Eye (tissue), 1 donor: Measurements from ENCODE around the gene CCDC191.

Experiments used
- DNase-seq: peaks from one replicate; pipeline ENCODE4 v3.0.0-alpha.2; 2015

Gene CCDC191, protein sequence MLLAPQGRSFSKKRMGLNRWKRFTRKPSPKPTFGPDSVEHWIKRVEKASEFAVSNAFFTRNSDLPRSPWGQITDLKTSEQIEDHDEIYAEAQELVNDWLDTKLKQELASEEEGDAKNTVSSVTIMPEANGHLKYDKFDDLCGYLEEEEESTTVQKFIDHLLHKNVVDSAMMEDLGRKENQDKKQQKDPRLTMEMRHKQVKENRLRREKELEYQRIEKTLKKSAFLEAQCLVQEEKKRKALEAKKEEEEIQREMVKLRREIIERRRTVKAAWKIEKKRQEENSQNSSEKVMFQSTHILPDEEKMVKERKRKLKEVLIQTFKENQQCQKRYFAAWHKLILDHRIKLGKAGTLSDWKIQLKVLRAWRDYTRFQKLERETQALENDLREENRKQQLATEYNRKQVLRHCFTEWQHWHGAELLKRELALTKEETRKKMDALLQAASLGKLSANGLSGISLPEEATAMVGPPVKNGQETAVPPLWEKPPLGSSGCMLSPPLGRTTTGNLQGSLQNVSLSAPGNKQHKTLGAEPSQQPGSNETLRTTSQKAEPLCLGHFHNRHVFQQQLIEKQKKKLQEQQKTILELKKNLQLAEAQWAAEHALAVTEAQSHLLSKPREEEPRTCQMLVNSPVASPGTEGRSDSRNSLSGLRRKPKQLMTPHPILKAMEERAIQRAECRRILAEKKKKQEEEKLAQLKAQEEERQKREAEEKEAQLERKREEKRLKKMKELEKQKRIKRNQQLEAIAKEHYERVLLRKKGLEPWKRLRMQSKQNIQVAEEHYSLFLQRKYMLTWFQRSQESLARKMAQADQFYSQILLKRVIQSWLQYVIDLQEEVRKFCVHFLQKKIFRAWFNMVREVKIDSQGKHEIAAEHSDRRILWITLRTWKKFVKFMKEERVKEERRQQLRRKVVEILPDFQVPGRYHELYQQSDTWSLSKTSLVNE

DNA sequence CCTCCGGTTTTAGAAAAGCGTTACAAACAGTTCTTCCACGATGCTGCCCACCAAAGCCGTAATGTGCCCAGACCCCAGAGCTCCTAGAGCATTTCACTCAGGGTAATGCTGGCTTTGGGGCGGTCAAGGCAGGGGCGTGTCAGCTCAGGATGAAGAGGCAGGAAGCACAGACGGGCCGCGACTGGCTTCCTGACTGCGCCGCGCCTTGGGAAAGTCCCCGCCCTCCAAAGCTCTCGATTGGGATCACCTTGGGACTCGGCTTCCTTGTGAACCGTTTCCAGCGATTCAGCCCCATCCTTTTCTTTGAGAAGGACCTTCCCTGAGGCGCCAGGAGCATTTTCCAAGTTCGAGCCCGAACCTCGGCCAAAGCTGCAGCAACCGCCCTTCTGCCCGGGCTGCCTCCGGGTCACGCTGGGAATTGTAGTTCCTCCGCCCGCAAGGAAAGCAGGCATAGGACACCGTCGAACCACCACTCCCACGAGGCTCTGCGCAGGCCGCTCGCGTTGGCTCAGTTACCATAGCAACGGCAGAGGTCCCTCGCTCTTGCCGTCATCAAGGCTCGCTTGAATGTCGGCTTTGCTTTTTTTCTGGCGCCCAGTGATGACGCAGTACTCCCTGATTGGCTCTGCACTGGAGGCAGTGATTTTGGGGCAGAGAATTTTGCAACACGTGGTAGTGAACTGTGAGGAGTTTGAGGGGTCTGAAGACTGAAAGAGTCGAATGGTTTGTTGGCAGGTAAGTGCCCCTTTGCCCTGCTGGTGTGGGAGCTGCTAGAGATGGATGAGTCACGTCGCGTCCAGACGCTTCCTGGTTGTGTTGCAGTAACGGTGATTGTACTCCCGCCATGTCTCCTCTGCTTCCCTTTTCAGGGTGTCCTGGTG is at the start of gene CCDC191, which contains the start of gene QTRT2:
Gene CCDC191 (minus strand): TSS at position 397 of the 881 bp plus-strand sequence. CDS start 60 bp downstream, at position 337.
Gene QTRT2 (plus strand): TSS at position 608 of the 881 bp plus-strand sequence. CDS start 8,521 bp downstream, outside the sequence.
- peak; percentile 100 for DNase-seq

GRCh38 chr3:114104414-114104813 is 48.1 kb upstream of the CCDC191 start:
- no peak for DNase-seq

DNA sequence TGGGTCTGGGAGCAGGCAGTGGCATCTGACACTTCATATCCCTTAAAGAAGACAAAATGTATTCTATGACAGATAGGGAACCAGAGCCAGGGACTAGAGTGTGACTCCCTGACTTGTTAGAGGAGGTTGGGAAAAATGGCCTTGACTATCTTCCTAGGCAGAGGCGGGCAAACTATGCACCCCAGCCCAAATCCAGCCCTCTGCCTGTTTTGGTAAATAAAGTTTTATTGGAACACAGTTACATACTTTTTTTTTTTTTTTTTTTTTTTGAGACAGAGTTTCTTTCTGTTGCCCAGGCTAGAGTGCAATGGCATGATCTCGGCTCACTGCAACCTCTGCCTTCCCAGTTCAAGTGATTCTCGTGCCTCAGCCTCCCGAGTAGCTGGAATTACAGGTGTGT is 47.5 kb upstream of the CCDC191 start:
- DNase-seq = no peak

- no peak for DNase-seq
Observed at GRCh38 chr3:114103181-114103580, 46.9 kb upstream of the CCDC191 start.

- DNase-seq = peak; percentile 84
Observed at GRCh38 chr3:114101101-114101500, 44.8 kb upstream of the CCDC191 start.

- DNase-seq = no peak
Observed at GRCh38 chr3:114095796-114096195, 39.5 kb upstream of the CCDC191 start.

DNA sequence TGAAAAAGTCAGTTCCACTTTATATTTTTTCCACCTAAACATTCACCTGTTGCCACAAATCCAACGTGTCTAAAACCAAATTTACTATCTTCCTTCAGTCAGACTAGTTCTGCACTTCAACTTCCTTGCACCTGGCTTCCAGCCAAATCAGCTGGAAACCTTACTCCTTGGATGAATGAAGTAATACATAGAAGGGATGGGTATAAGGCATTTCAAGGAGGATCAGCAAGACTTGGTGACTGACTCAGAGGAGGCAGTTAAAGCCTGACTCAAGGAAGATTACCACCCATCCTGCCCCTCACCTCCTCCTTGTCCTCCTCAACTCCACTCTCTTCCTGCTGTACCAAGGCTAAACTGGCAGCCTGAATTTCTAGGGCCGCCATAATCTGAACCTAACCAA is 37.3 kb upstream of the CCDC191 start:
- peak; percentile 44 for DNase-seq

DNA sequence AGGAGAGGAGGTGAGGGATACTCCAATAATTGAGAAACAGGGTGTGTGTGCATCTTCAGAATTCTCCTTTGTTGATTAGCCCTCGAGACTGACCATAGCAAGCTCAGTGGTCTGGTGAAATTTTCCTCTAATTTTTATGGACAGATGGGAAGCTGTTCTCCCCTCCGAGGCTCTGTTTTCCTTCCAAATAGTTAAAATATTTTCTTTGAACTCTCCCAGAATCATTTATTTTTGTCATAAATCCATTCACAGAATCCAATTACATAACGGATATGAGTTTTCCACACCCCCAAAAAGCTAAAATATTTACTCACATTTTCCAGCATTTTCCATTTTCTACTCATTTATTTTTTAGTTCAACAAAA is 36.7 kb upstream of the CCDC191 start:
- no peak for DNase-seq

DNA sequence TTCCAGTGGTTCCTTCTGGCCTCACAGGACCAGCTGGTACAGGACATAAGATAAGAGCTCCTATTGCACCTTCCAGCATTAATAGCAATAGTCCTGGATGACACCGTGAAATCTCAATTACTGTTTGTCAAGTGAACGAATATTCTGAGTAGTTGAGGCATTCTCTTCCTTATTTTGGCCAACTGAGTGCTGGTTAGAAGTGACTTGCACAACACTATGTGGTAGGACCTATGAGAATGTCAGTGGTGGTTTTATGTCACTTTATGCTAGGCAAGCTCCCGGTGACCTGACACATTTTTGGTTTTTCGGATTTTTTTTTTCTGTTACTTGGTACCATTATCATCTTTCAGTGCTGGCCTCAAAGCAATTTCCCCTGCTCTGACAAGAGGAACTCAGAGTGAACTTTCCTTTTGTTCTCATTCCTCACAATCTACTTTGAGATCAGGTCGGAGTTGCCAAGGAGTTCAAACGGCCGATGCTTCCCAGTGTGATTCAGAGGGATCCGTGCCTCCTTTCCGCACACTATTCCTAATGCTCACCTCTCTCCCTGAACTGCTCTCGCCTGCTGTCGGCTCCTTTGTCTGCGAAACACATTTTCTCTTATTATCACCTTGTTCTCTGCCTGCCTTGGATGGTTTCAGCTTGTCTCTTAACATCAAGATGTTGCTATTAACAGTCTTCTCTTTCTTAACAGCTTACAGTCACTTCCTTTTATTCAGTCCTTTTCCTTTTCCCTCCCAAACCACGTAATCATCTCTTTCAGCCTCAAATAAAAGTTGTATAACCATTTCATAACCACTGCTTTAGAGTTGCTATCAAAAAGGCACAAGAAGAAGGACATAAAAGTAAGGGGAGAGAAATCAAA is 36.1 kb upstream of the CCDC191 start:
- no peak for DNase-seq

DNA sequence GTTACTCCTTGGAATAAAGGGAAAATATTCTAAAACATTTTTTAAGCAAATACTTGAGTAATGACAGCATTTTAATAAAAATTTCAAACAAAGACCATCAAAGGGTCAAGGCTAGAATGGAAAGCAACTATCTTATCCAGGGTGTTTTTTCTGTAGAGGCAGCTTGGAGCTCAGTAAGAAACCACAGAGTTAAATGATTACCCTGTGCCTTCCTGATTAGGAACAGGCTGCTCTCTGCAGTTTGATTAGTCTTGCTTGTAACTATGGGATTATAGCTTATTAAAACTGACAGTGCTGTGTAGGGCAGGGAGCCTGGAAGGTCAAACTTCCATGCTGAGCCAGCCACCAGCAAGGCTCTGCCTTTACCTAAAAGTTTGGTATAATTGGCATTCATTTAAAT is 33.3 kb upstream of the CCDC191 start:
- DNase-seq = no peak

GRCh38 chr3:114086356-114086755 is 30.0 kb upstream of the CCDC191 start:
- no peak for DNase-seq

DNA sequence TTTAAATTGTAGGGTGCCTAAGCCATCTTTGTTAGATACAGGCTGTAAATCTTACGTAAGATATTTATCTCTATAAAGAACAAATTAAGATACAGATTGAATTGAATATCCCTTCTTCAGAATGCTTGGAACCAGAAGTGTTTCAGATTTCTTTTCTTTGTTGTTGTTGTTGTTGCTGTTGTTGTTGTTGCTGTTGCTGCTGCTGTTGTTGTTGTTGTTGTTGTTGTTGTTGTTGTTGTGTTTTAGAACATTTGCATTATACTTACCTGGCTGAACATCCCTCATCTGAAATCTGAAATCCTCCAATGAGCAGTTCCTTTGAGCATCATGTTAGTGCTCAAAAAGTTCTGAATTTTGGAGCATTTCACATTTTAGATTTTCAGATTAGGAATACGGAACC is 26.8 kb upstream of the CCDC191 start:
- no peak for DNase-seq

- DNase-seq = no peak
Observed at GRCh38 chr3:114081037-114081436, 24.7 kb upstream of the CCDC191 start.

GRCh38 chr3:114080201-114080600 is 23.9 kb upstream of the CCDC191 start:
- no peak for DNase-seq

DNA sequence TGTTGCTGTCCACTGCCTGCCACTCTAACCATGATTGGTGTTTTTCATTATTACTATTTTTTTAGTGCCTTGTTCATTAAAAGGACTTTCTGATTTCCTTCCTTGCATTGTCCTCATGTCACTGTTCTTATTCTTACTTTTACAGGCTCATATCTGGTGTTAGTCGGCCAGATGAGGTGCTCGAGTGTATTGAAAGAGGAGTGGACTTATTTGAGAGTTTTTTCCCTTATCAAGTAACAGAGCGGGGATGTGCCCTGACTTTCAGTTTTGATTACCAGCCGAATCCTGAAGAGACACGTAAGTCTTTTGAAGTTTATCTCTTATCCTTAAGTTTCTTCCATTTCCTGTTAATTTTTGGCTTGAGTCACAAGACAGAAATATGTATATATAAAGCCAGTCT is 23.4 kb upstream of the CCDC191 start:
- DNase-seq = no peak

DNA sequence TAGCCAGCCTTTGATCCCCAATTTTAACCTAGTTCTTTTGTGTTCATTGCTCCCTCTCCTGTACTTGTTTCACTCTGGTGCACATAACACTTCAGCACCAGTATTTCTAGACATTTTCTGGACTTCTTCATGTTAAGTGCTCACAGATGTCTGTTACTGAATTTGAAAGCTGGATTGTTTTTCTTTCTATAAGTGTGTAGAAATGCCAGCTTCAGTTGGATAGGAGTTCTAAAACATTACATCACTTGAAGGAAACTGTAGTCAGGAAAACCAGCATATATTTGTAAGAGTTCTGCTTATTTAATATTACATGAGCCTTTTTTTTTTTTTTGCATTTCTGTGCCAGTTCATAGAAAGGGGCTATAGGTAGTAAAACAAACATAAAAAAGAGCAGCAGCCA is 21.8 kb upstream of the CCDC191 start:
- DNase-seq = no peak

- DNase-seq = no peak
Observed at GRCh38 chr3:114076711-114077110, 20.4 kb upstream of the CCDC191 start.

DNA sequence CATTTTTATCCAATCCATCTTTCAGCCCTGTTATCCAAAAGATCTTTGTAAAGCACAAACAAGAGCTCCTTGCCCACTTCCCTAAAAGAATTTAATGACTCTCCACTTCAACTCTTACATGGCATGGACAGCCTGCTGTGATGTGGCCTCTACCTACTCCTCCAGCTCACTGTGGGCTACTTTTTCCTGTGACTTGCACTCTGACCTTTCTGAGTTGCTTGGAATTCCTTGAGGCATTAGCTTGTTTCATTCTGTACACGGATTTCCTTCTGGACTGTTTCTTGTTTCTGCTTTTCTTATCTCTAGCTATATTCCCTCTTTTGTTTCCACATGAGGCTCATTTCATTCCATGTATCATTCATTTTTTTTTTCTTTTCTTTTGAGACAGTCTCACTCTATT is 15.5 kb upstream of the CCDC191 start:
- DNase-seq = no peak

DNA sequence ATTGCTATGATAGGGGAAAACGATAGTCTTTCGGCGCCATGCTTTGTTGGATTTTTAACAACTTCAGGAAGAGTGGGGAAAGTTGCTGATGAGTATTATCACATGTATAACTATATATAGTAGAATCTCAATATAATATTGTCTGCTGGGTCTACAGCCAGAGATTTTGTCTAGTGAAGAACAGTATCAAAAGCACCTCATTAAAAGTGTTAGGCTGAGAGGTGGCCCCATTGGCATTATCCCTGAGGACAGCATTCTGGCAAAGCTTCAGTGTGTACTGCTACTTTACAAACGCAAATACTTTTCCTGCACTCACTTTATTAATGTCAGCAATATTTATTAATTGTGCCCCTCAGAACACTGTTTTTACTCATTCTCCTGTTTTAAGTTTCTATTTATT is 12.0 kb upstream of the CCDC191 start:
- no peak for DNase-seq

- no peak for DNase-seq
Observed at GRCh38 chr3:114067804-114068203, 11.5 kb upstream of the CCDC191 start.

DNA sequence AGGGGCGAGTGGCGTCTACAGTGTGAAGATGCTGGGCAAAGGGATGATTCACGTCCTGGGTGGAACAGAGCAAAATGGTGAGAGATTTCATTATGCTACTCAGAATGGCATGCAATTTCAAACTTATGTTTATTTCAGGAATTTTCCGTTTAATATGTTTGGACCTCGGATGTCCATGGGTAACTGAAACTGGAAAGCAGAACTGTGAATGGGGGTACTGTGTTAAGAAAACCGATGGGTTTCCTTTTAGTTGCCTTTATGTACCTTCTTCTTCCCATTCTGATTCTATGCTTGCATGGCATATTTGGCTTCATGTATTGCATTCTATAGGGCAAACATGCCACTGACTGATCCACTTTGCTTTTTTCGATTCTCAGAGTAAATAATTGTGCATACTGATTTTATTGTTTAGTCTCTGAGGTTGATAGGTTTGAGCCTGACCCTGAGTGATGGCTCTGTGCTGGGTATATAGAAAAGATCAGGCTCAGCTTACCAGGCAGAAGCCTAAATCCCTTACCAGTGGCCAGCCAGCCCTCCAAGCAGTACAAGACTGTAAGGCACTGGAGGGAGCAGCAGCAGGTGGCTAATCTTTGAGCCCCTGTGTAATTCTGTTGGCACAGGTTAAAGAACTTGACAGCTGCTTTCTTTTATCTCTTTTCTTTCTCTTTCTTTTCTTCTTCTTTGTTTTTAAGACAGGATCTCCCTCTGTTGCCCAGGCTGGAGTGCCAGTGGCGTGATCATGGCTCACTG is 4.8 kb upstream of the CCDC191 start:
- no peak for DNase-seq
